ENCODE data around the gene SH3BGR. TPM values are rescaled to one million over a fixed set of nuclear protein-coding genes. Genes with fewer than 3 reads are reported as not detected.

SH3BGR gene
- total RNA-seq, 1 experiment from 2014 or later: 3.2 TPM

- Mint-ChIP-seq H3K4me1 (ENCODE audit: low read depth, unreplicated experiment) (peaks cover 19% of the 10 kb centered on the region), H3K27me3 (ENCODE audit: unreplicated experiment) (no peaks in the 10 kb centered on the region), H3K4me3 (ENCODE audit: low read depth, unreplicated experiment) (peak overlapping the region; percentile 32), H3K36me3 (ENCODE audit: insufficient read depth, unreplicated experiment) (peaks cover 5% of the 10 kb centered on the region), H3K27ac (ENCODE audit: unreplicated experiment) (no peak overlapping the region), H3K9me3 (ENCODE audit: low read depth, unreplicated experiment) (no peaks in the 10 kb centered on the region)
- CTCF ChIA-PET: interaction anchor here (1.2 kb wide), 1 partner anchor 9 kb away, joined by 4 read pairs; no protein-coding TSS in a partner anchor
- no peak for TF ChIP-seq CTCF (IDR thresholded peaks at IDR 0.05; ENCODE audit: unreplicated experiment)
- no peak for DNase-seq
- intact Hi-C loops (cut with micrococcal nuclease; ENCODE audit: unreplicated experiment): no loop called here
- no TSS peak for BruUV-seq (replicated peaks)
Observed at GRCh38 chr21:39527067-39527595, 75.4 kb downstream of the SH3BGR start.

GRCh38 chr21:39527664-39528381 is 76.1 kb downstream of the SH3BGR start:
- Mint-ChIP-seq H3K27me3 (ENCODE audit: unreplicated experiment) (no peaks in the 10 kb centered on the region), H3K36me3 (ENCODE audit: insufficient read depth, unreplicated experiment) (peaks cover 5% of the 10 kb centered on the region), H3K27ac (ENCODE audit: unreplicated experiment) (no peak overlapping the region), H3K4me3 (ENCODE audit: low read depth, unreplicated experiment) (peak overlapping the region; percentile 32), H3K4me1 (ENCODE audit: low read depth, unreplicated experiment) (peaks cover 19% of the 10 kb centered on the region), H3K9me3 (ENCODE audit: low read depth, unreplicated experiment) (no peaks in the 10 kb centered on the region)
- intact Hi-C loops (cut with micrococcal nuclease; ENCODE audit: unreplicated experiment): no loop called here
- no peak for TF ChIP-seq CTCF (IDR thresholded peaks at IDR 0.05; ENCODE audit: unreplicated experiment)
- DNase-seq: peak; percentile 31
- CTCF ChIA-PET: interaction anchor here (1.0 to 1.2 kb wide), 2 partner anchors 9 to 15 kb away, joined by 3 to 4 read pairs; no protein-coding TSS in a partner anchor
- BruUV-seq (replicated peaks): no TSS peak

GRCh38 chr21:39529026-39529425 is 77.3 kb downstream of the SH3BGR start:
- Mint-ChIP-seq H3K36me3 (ENCODE audit: insufficient read depth, unreplicated experiment) (peaks cover 5% of the 10 kb centered on the region), H3K4me1 (ENCODE audit: low read depth, unreplicated experiment) (peaks cover 19% of the 10 kb centered on the region), H3K9me3 (ENCODE audit: low read depth, unreplicated experiment) (no peaks in the 10 kb centered on the region), H3K4me3 (ENCODE audit: low read depth, unreplicated experiment) (no peak overlapping the region), H3K27me3 (ENCODE audit: unreplicated experiment) (no peaks in the 10 kb centered on the region), H3K27ac (ENCODE audit: unreplicated experiment) (no peak overlapping the region)
- DNase-seq: no peak
- no peak for TF ChIP-seq CTCF (IDR thresholded peaks at IDR 0.05; ENCODE audit: unreplicated experiment)
- no TSS peak for BruUV-seq (replicated peaks)
- intact Hi-C loops (cut with micrococcal nuclease; ENCODE audit: unreplicated experiment): no loop called here
- CTCF ChIA-PET: no interaction called here

- Mint-ChIP-seq H3K36me3 (ENCODE audit: insufficient read depth, unreplicated experiment) (peaks cover 5% of the 10 kb centered on the region), H3K27ac (ENCODE audit: unreplicated experiment) (no peak overlapping the region), H3K27me3 (ENCODE audit: unreplicated experiment) (no peaks in the 10 kb centered on the region), H3K9me3 (ENCODE audit: low read depth, unreplicated experiment) (peaks cover 3% of the 10 kb centered on the region), H3K4me3 (ENCODE audit: low read depth, unreplicated experiment) (no peak overlapping the region), H3K4me1 (ENCODE audit: low read depth, unreplicated experiment) (peaks cover 26% of the 10 kb centered on the region)
- intact Hi-C loops (cut with micrococcal nuclease; ENCODE audit: unreplicated experiment): no loop called here
- no peak for DNase-seq
- no peak for TF ChIP-seq CTCF (IDR thresholded peaks at IDR 0.05; ENCODE audit: unreplicated experiment)
- no TSS peak for BruUV-seq (replicated peaks)
- CTCF ChIA-PET: no interaction called here
Observed at GRCh38 chr21:39531064-39531463, 79.3 kb downstream of the SH3BGR start.
